H7 (cell line): Measurements from ENCODE around the gene RPUSD3. TPM values are rescaled to one million over a fixed set of nuclear protein-coding genes. Genes with fewer than 3 reads are reported as not detected.
"Not testable (repeated sequence)": the region's sequence is repeated elsewhere in the genome, so short reads cannot be mapped to it uniquely, and the experiment has no call there.

Experiments
- DNase-seq: peaks from one replicate; pipeline ENCODE4 v3.0.0; 2012
- H3K27me3 ChIP-seq: 2 replicates; pipeline ENCODE4 v1.6.0; 2011; ENCODE audit warnings: mild to moderate bottlenecking, low read length; ENCODE audit not compliant: control insufficient read depth, insufficient read depth
- H3K36me3 ChIP-seq: replicated peaks from 2 replicates; pipeline ENCODE4 v1.5.1; 2011; ENCODE audit warnings: low read length; ENCODE audit not compliant: control insufficient read depth, insufficient read depth
- H3K4me3 ChIP-seq: 2 replicates; pipeline ENCODE4 v1.5.1; 2011; ENCODE audit warnings: low read depth, mild to moderate bottlenecking, control low read depth, low read length, moderate library complexity; ENCODE audit not compliant: insufficient read depth
- total RNA-seq: library from RNA; depleted of rRNA; stranded (reverse); fragments of >200 nt; shearing (Covaris generic); gene quantifications from 2 replicates; pipeline ENCODE4 v1.2.3, GENCODE V29; 2014

Gene RPUSD3
- total RNA-seq, 1 experiment from 2014 or later, result 117 TPM

DNA sequence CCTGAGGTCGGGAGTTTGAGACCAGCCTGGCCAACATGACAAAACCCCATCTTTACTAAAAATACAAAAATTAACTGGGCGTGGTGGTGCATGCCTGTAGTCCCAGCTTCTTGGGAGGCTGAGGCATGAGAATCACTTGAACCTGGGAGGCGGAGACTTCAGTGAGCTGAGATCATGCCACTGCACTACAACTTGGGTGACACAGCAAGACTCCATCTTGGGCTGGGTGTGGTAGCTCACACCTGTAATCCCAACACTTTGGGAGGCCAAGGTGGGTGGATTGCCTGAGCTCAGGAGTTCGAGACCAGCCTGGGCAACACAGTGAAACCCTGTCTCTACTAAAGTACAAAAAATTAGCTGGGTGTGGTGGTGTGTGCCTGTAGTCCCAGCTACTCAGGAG is 32.4 kb upstream of the RPUSD3 start:
- not testable (repeated sequence) for DNase-seq, H3K4me3 ChIP-seq, H3K27me3 ChIP-seq, H3K36me3 ChIP-seq

- H3K27me3 ChIP-seq, result no peaks in the 10 kb centered on the region
- H3K36me3 ChIP-seq, result no peaks in the 10 kb centered on the region
- no peak for DNase-seq
- no peak overlapping the region for H3K4me3 ChIP-seq
Measured at GRCh38 chr3:9875448-9875847, 31.6 kb upstream of the RPUSD3 start.

- not testable (repeated sequence) for H3K27me3 ChIP-seq, H3K4me3 ChIP-seq, DNase-seq, H3K36me3 ChIP-seq
Measured at GRCh38 chr3:9872067-9872466, 28.3 kb upstream of the RPUSD3 start.

DNA sequence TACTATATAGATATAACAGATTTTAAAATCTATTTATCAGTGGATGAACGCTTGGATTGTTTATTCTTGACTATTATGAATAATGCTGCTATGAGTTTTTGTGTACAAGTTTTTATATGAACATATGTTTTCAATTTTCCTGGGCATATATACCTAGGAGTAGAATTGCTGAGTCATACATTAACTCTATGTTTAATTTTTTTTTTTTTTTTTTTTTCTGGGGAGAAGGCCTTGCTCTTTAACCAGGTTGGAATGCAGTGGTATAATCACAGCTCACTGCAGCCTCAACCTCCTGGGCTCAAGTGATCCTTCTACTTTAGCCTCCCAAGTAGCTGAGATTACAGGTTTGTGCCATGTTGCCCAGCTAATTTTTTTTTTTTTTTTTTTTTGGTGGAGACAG is 27.2 kb upstream of the RPUSD3 start:
- H3K4me3 ChIP-seq, result no peak overlapping the region
- no peak for DNase-seq
- no peaks in the 10 kb centered on the region for H3K27me3 ChIP-seq
- H3K36me3 ChIP-seq, result no peaks in the 10 kb centered on the region

DNA sequence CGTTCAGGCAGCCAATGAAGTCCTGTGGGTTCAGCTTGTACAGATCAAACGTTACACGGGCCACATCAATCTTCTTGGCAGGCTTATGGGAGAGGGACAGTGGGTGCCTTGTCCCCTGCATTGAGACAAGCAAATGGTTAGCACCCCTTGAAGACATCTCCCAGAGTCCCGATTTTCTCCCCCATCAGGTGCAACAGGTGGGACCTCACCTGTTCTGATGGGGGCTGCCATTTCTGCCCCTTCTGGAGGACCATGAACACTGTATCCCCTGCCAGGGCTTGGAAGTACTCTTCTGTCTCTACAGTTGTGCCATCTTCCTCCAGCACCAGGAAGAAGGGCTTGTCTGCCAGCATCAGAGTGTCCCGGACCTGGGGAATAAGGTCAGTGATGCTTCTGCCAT is 26.1 kb upstream of the RPUSD3 start:
- Histone ChIP-seq H3K36me3 (no peaks in the 10 kb centered on the region), H3K4me3 (no peak overlapping the region), H3K27me3 (no peaks in the 10 kb centered on the region)
- DNase-seq, result no peak

- Histone ChIP-seq H3K4me3 (no peak overlapping the region), H3K36me3 (no peaks in the 10 kb centered on the region), H3K27me3 (peaks cover 6% of the 10 kb centered on the region; the same call in 1 of the 2 replicates)
- DNase-seq, result no peak
Measured at GRCh38 chr3:9867106-9867505, 23.3 kb upstream of the RPUSD3 start.

DNA sequence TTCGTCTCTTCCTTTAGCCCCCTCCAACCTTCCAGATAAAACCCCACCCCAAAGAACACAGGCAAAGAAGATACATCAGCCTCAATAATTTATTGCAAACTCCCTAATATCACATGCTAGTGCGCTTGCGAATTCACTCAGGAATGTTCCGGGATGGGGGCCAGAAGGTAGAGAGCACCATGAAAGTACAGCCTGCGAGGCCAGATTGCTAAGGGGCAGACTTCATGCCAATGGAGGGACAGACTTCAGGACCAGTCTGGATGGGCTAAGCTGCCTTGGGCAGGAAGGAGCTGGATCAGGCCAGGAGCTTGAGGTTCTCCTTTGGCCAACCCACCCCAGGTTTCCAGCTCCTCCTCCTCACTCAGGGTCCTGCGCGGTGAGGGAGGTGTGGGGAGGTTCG is 22.8 kb upstream of the RPUSD3 start:
- peaks cover 7% of the 10 kb centered on the region; the same call in 1 of the 2 replicates for H3K27me3 ChIP-seq
- no peaks in the 10 kb centered on the region for H3K36me3 ChIP-seq
- DNase-seq, result no peak
- H3K4me3 ChIP-seq, result no peak overlapping the region

GRCh38 chr3:9865125-9865637 is 21.4 kb upstream of the RPUSD3 start:
- not testable (repeated sequence) for H3K27me3 ChIP-seq, DNase-seq, H3K36me3 ChIP-seq, H3K4me3 ChIP-seq

- no peak for DNase-seq
- Histone ChIP-seq H3K4me3 (no peak overlapping the region), H3K36me3 (no peaks in the 10 kb centered on the region), H3K27me3 (peaks cover 7% of the 10 kb centered on the region; the same call in 1 of the 2 replicates)
Measured at GRCh38 chr3:9864200-9864927, 20.6 kb upstream of the RPUSD3 start.

DNA sequence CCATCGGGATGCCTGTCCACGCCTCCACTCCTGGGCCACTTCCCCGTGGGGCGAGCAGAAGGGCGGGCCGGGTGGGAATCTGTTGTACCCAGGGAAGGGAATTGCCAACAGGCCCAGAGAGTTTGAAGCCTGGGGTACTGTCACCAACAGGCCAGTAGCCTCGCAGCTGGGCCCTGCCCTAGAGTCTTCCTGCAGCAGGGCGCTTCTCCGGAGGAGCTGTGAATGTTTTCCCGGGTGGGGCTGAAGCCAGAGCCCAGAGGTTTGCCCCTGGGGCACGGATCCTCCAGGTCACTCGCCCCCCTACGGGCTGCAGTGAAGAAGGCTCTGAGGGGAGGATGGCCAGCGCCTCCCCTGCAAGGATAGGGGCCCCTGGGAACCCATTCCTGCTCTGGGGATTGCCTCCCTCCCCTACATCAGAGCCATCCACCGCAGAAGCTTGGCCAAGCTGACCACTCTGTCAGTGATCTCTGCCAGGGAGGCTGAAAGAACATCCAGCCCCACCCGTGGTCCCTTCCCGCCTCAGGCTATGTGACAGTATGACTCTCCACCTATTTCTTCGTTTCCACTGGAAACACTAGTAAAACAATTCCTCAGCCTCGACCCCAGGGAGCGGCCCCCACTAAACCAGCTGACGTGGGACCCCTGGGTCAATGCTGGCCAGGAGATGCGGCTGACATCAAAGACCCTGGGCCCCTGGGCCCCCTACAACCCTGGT is 19.4 kb upstream of the RPUSD3 start:
- DNase-seq, result no peak
- Histone ChIP-seq H3K4me3 (peak overlapping the region; percentile 38), H3K36me3 (no peaks in the 10 kb centered on the region), H3K27me3 (peaks cover 7% of the 10 kb centered on the region; the same call in 1 of the 2 replicates)

DNA sequence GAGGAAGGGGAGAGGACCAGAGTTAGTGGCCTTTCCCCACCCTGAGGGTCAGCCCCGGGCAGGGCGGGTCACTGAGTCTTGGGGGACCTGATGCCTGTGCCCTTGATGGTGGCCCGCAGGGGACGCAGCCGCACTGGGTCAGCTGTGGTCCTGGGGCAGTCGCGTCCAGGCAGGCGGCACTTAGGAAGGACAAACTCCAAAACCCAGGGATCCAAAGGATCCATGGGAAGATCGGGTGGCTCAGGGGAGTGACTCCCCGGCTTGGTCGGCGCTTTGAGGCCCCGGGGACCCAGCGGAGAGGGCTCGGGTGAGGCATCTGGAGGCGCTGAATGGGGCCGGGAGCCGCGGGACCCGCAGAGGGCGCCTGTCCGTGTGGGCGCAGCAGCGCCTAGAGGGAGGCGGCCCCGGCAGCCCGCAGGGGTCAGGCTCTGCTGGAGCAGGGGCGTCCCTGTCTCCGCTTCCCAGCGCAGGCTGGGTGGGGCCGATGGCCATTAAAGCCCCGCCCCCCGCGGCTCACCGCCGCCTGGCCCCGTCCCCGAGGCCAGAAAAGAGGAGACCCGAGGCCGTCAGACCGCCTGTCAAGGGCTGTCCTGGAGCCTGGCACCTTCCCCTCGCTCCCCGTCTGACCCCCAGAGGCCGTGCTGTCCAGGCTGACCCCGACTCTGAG is 18.7 kb upstream of the RPUSD3 start:
- H3K4me3 ChIP-seq, result peak overlapping the region; percentile 38
- H3K36me3 ChIP-seq, result no peaks in the 10 kb centered on the region
- H3K27me3 ChIP-seq, result peaks cover 7% of the 10 kb centered on the region; the same call in 1 of the 2 replicates
- DNase-seq, result peak; percentile 96

GRCh38 chr3:9861626-9862130 is 17.9 kb upstream of the RPUSD3 start:
- H3K4me3 ChIP-seq, result no peak overlapping the region
- DNase-seq, result peak; percentile 45
- no peaks in the 10 kb centered on the region for H3K36me3 ChIP-seq
- peaks cover 7% of the 10 kb centered on the region; the same call in 1 of the 2 replicates for H3K27me3 ChIP-seq

- peak; percentile 64 for DNase-seq
- H3K27me3 ChIP-seq, result peaks cover 7% of the 10 kb centered on the region; the same call in 1 of the 2 replicates
- H3K36me3 ChIP-seq, result no peaks in the 10 kb centered on the region
- H3K4me3 ChIP-seq, result no peak overlapping the region
Measured at GRCh38 chr3:9861201-9861600, 17.4 kb upstream of the RPUSD3 start.

- H3K27me3 ChIP-seq, result peaks cover 7% of the 10 kb centered on the region; the same call in 1 of the 2 replicates
- no peak overlapping the region for H3K4me3 ChIP-seq
- H3K36me3 ChIP-seq, result no peaks in the 10 kb centered on the region
- peak; percentile 23 for DNase-seq
Measured at GRCh38 chr3:9859530-9860025, 15.8 kb upstream of the RPUSD3 start.
